GM18505 (cell line): Measurements from ENCODE around the gene TSPAN9.

Experiments
- ATAC-seq: cut with Tn5 transposase; IDR thresholded peaks from one replicate; pipeline ENCODE4 v1.9.1; 2021; ENCODE audit not compliant: unreplicated experiment
- POLR2A ChIP-seq: IDR thresholded peaks from 4 replicates; pipeline ENCODE4 v1.6.1; 2011; ENCODE audit warnings: borderline replicate concordance; ENCODE audit not compliant: insufficient read depth, insufficient read length; ENCODE audit errors: extremely low read depth

Gene TSPAN9

GRCh38 chr12:3255057-3255456, 177.9 kb downstream of the TSPAN9 start:
- ATAC-seq: no peak
- no peak for TF ChIP-seq POLR2A

DNA sequence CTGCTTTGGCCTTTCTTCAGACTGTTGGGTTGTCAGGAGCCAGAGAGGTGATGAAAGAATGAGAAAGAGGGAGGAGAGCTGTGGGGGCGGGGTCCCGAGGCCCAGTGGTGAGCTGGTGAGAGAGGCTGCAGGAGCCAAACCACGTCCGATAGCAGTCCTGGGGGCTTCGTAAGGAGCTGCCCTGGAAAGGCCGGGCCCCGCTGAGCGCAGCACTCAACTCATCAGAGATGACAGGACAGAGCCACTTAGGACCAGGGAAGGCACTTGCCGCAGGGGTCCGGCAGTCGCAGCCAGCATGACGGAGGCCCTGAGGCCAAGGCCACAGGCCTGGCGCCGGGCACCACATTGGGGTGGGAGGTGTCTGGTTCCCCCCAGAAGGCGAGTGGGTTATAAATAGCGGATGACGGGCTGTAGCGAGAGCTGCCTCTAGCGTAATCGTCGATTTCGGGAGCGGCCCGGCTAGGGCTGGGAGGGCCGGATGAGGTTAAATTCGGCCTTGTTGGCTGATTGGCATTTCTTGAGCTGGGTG, 179.0 kb downstream of the TSPAN9 start:
- no peak for TF ChIP-seq POLR2A
- ATAC-seq: no peak

DNA sequence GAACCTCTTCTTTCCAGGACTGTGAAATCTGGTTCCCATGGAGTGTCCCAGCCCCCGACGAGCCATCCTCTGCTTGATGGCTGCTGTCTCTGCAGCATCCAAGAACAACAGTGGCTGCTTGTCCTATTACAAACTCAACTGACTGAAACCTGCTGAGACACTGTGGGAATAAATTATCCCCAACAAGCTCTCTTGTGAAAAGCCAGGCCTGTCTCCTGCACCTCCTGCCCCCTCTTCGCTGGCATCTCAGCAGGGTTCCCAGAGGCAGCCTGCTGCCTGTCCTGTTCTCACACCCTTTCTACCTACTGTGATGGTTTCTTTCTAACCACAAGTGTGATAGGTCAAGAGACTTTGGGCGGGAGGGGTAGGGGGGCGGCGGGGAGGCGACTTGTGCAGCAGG, 180.2 kb downstream of the TSPAN9 start:
- no peak for TF ChIP-seq POLR2A
- ATAC-seq: no peak

GRCh38 chr12:3259973-3260372, 182.8 kb downstream of the TSPAN9 start:
- no peak for ATAC-seq

GRCh38 chr12:3261782-3262359, 184.7 kb downstream of the TSPAN9 start:
- no peak for ATAC-seq
- TF ChIP-seq POLR2A: no peak

More at GRCh38 chr12:3259973-3260372, 182.8 kb downstream of the TSPAN9 start:
- no peak for TF ChIP-seq POLR2A

DNA sequence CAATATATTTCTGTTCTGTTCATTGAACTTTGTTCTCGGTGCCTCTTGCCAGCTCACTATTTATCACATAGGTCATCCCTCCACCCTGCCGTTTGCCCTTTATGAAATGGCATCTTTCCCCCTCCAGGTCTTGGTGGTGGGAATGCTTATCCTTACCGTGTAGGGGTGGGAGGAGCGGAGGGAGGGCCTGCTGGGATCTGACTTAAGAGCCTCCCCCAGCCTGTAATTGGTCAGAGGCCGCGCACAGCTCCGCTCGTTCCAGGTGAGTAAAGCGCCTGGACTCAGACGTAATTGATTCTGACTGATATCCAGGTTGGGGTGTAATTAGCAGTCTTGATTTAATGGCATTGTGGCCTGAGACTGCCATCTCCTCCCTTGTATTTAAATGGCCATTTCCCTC, 185.3 kb downstream of the TSPAN9 start:
- TF ChIP-seq POLR2A: no peak
- no peak for ATAC-seq

DNA sequence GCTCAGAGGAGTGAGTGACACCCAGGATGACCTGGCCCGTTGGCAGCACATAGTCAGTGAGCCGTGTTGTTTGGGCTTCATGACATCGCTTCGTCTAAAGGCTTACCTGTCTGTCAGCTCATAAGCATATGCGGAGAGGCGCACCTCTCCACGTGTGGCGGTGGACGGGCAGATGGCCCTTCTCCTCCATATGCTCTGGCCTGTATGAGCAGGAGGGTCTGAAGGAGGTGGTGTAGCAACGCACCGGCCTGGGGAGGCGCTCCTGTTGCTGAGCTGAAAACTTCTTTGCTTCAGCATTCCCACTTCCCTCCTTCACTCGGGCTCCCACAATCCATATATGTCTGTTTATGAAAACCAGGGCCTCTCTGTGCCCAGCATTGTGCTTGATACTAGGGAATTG, 186.1 kb downstream of the TSPAN9 start:
- no peak for ATAC-seq
- TF ChIP-seq POLR2A: no peak

- ATAC-seq: no peak
- TF ChIP-seq POLR2A: no peak
Measured at GRCh38 chr12:3263939-3264922, 187.1 kb downstream of the TSPAN9 start.

DNA sequence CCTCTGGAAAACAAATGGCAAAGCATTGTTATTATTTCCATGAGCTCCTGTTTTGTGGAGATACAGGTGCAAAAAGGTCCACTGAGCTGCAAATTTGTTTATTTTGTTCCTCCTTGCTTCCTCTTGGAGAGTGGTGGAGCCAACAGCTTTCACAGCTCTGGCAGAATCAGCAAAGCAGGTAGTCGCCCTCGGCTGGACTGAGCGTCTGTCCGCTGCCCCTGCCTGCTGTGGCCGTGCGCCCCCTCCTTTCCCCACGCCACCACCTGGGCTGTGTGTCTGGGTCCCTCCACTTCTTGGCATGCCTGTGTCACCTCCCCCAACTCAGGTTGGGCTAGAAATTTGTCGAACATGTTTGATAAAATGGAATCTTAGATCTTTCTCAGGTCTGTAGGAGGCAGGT, 188.2 kb downstream of the TSPAN9 start:
- no peak for ATAC-seq
- TF ChIP-seq POLR2A: no peak

DNA sequence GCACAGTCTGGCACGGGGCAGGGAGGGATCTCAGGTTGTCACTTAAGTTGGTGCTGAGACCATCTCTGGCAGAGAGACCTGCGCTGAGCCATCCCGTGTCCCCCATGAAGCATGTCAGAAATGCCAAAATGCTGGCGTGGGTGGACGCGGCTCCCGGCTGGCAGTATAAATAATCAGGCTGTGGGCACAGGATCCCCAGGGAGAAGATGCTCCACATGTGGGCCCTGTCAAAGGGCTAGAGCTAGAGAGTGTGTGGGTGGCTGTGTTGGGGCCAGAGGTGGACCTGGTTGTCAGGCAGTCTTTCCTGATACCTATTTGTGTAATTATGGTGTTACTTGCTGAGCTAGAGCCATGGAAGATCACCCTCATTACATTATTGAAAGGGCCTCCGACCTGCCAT, 189.5 kb downstream of the TSPAN9 start:
- TF ChIP-seq POLR2A: no peak
- ATAC-seq: no peak

DNA sequence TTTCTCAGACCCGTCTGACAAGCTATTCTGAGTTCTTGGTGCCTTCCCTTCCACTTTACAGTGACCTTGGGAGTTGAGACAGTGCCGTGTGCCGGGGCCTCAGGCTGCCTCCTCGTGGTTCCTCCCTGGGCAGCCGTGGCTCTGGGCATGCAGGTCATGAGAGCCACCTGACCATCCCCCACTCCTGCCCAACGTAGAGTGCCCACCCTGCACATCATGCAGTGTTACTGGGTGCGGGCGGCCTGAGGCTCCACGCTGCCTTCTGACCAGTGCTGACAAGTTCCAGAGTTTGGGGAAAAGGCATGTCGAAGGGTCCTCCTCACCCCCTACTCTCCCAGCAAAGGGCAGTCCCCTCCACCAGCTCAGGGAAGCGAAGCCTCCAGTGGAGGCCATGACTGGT, 190.5 kb downstream of the TSPAN9 start:
- no peak for ATAC-seq
- TF ChIP-seq POLR2A: no peak

- no peak for TF ChIP-seq POLR2A
- no peak for ATAC-seq
Measured at GRCh38 chr12:3269594-3269993, 192.4 kb downstream of the TSPAN9 start.

DNA sequence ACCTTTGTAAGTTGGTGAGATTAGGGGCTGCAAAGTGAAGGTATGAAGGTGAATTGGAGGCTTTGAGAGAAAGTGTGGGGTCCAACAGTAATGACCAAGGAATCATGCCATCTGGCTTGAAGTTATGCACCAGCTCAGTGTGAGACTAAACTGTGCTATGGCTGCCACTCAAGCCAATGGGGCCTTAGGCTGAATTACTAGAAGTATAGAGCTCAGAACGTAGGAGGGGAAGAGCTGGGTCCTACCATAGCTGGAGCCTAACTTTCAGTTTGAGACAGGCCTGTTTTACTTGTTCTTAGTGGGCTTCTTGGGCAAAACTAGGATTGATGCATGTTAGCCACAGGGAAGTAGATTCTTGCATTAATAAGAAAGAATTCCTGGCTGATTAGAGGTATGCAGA, 194.0 kb downstream of the TSPAN9 start:
- no peak for ATAC-seq
- no peak for TF ChIP-seq POLR2A

DNA sequence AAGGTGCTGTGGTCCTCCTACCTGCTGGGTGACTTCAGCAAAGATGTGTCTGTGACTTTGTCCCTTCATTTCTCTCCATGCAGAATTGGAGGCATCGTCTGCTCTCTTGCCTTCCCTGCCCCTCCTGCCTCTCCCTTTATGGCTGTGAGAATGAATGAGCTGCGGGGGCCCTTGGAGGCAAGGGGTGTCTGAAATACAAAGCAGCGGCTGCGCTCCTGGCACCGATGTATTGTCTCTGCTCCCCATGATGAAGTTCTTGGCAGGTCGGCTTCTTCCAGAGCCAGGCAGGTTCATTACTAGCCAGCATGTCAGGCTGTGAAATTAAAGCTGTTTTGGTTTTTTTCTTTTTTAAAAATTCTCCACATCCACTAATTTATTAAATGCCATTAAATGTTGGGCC, 194.5 kb downstream of the TSPAN9 start:
- no peak for ATAC-seq
- no peak for TF ChIP-seq POLR2A

DNA sequence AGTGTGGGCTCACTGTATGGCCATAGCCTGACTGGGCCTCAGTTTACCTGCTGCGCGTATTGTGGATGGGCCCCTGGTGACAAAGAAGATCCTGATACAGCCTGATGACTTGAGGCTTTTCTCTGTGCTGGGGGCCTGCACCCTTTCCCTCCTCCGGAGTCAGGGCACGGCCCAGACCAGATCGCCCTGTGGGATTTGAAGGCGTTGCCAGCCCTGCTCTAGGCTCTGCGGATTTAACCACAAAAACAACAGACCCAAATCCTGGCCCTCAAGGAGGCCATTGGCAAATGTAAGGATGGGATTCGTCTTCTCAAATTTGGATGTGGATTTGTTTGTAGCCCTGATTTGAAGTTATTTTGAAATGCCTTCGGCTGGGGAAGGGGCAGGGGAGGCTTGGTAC, 195.8 kb downstream of the TSPAN9 start:
- no peak for TF ChIP-seq POLR2A
- no peak for ATAC-seq

- no peak for TF ChIP-seq POLR2A
- ATAC-seq: no peak
Measured at GRCh38 chr12:3273409-3273853, 196.3 kb downstream of the TSPAN9 start.
